Effector CD8-positive, alpha-beta T cell (primary cell): ENCODE data around the gene PRSS50.
A peak's percentile ranks its signal among the peaks of the same experiment; 100 is the strongest.
"Not testable (repeated sequence)": the region's sequence is repeated elsewhere in the genome, so short reads cannot be mapped to it uniquely, and the experiment has no call there.

ENCODE experiments used
- DNase-seq: peaks from one replicate; lab custom pipeline; 2025; lab: John Stamatoyannopoulos, UW

Gene PRSS50

GRCh38 chr3:46708401-46709156 is 9.1 kb downstream of the PRSS50 start:
- DNase-seq: no peak

GRCh38 chr3:46707601-46708011 is 10.1 kb downstream of the PRSS50 start:
- no peak for DNase-seq

- no peak for DNase-seq
Observed at GRCh38 chr3:46706771-46707582, 10.7 kb downstream of the PRSS50 start.

- DNase-seq: no peak
Observed at GRCh38 chr3:46705751-46706552, 11.7 kb downstream of the PRSS50 start.

GRCh38 chr3:46705022-46705530 is 12.6 kb downstream of the PRSS50 start:
- peak; percentile 45 for DNase-seq

GRCh38 chr3:46704346-46704745 is 13.3 kb downstream of the PRSS50 start:
- DNase-seq: not testable (repeated sequence)

GRCh38 chr3:46703013-46703520 is 14.6 kb downstream of the PRSS50 start:
- no peak for DNase-seq

GRCh38 chr3:46702246-46703012 is 15.2 kb downstream of the PRSS50 start:
- DNase-seq: no peak

GRCh38 chr3:46701181-46701939 is 16.3 kb downstream of the PRSS50 start, which contains the start of gene TMIE:
TMIE (plus strand) TSS chr3:46701392; CDS start chr3:46701488, 96 bp downstream.
- DNase-seq: no peak

GRCh38 chr3:46700772-46701171 is 16.9 kb downstream of the PRSS50 start:
- DNase-seq: no peak

GRCh38 chr3:46699676-46700523 is 17.8 kb downstream of the PRSS50 start:
- no peak for DNase-seq

GRCh38 chr3:46695962-46696894 is 21.4 kb downstream of the PRSS50 start:
- DNase-seq: no peak

GRCh38 chr3:46695177-46695961 is 22.3 kb downstream of the PRSS50 start:
- DNase-seq: peak; percentile 11

- no peak for DNase-seq
Observed at GRCh38 chr3:46694520-46694919, 23.1 kb downstream of the PRSS50 start.

GRCh38 chr3:46693892-46694226 is 23.8 kb downstream of the PRSS50 start:
- no peak for DNase-seq

- DNase-seq: peak; percentile 69
Observed at GRCh38 chr3:46693038-46693891, 24.4 kb downstream of the PRSS50 start, which contains the start of gene ALS2CL. ALS2CL (minus strand) TSS chr3:46693679; CDS start chr3:46689440, 4,239 bp downstream.
